H9 (cell line): ENCODE measurements around the gene RDM1. TPM values are rescaled to one million over a fixed set of nuclear protein-coding genes. Genes with fewer than 3 reads are reported as not detected.

Source experiments
- DNase-seq: peaks from one replicate; pipeline ENCODE4 v3.0.0-alpha.2; 2017
- H2AFZ ChIP-seq: one replicate; pipeline ENCODE4 v1.6.1; 2013; ENCODE audit warnings: mild to moderate bottlenecking, low read length, control low read depth, moderate library complexity
- H2AK5ac ChIP-seq: 2 replicates; pipeline ENCODE4 v1.6.1; 2013; ENCODE audit warnings: low read length, control low read depth, mixed read lengths; ENCODE audit not compliant: insufficient read length
- H2BK120ac ChIP-seq: one replicate; pipeline ENCODE4 v1.6.1; 2013; ENCODE audit warnings: low read depth, mild to moderate bottlenecking, low read length, control low read depth, inconsistent platforms; ENCODE audit not compliant: poor library complexity, severe bottlenecking
- H2BK12ac ChIP-seq: 2 replicates; pipeline ENCODE4 v1.6.1; 2013; ENCODE audit warnings: low read length, control low read depth, mixed read lengths, low read depth; ENCODE audit not compliant: insufficient read length
- H2BK15ac ChIP-seq: 2 replicates; pipeline ENCODE4 v1.6.1; 2013; ENCODE audit warnings: low read depth, low read length, control low read depth
- H2BK20ac ChIP-seq: one replicate; pipeline ENCODE4 v1.6.1; 2013; ENCODE audit warnings: low read depth, mild to moderate bottlenecking, low read length, control low read depth, inconsistent platforms; ENCODE audit not compliant: poor library complexity, severe bottlenecking
- H2BK5ac ChIP-seq: 2 replicates; pipeline ENCODE4 v1.6.1; 2013; ENCODE audit warnings: low read length, control low read depth, mixed read lengths; ENCODE audit not compliant: insufficient read length
- H3K14ac ChIP-seq: 2 replicates; pipeline ENCODE4 v1.6.1; 2013; ENCODE audit warnings: low read length, control low read depth; ENCODE audit not compliant: insufficient read depth
- H3K18ac ChIP-seq: 2 replicates; pipeline ENCODE4 v1.6.1; 2013; ENCODE audit warnings: low read depth, mild to moderate bottlenecking, mixed read lengths, low read length, control low read depth; ENCODE audit not compliant: insufficient read length
- H3K23ac ChIP-seq: 2 replicates; pipeline ENCODE4 v1.6.1; 2013; ENCODE audit warnings: low read length, control low read depth, mixed read lengths, low read depth; ENCODE audit not compliant: insufficient read length
- H3K23me2 ChIP-seq: 2 replicates; pipeline ENCODE4 v1.6.1; 2013; ENCODE audit warnings: low read depth, mild to moderate bottlenecking, mixed read lengths, low read length, control low read depth; ENCODE audit not compliant: insufficient read length, poor library complexity, severe bottlenecking
- H3K27ac ChIP-seq: 2 replicates; pipeline ENCODE4 v1.5.1; 2013; ENCODE audit warnings: low read length, control low read depth, mixed read lengths, low read depth; ENCODE audit not compliant: insufficient read length
- H3K27me3 ChIP-seq: 2 replicates; pipeline ENCODE4 v1.6.1; 2013; ENCODE audit warnings: low read length, control low read depth, inconsistent platforms; ENCODE audit not compliant: insufficient read depth
- H3K4ac ChIP-seq: 2 replicates; pipeline ENCODE4 v1.6.1; 2013; ENCODE audit warnings: low read depth, mild to moderate bottlenecking, control low read depth, inconsistent platforms, low read length, moderate library complexity
- H3K4me1 ChIP-seq: 2 replicates; pipeline ENCODE4 v1.6.1; 2013; ENCODE audit warnings: low read length, control low read depth, inconsistent platforms; ENCODE audit not compliant: insufficient read depth
- H3K4me2 ChIP-seq: 2 replicates; pipeline ENCODE4 v1.6.1; 2013; ENCODE audit warnings: low read length, control low read depth, mixed read lengths; ENCODE audit not compliant: insufficient read length, insufficient read depth
- H3K56ac ChIP-seq: 2 replicates; pipeline ENCODE4 v1.6.1; 2013; ENCODE audit warnings: low read depth, mild to moderate bottlenecking, mixed read lengths, low read length, control low read depth; ENCODE audit not compliant: insufficient read length
- H3K79me1 ChIP-seq: 2 replicates; pipeline ENCODE4 v1.6.1; 2013; ENCODE audit warnings: low read depth, mild to moderate bottlenecking, moderate library complexity, low read length, control low read depth, inconsistent platforms; ENCODE audit not compliant: insufficient read depth, poor library complexity, severe bottlenecking
- H3K79me2 ChIP-seq: 2 replicates; pipeline ENCODE4 v1.6.1; 2013; ENCODE audit warnings: low read length, control low read depth, inconsistent platforms; ENCODE audit not compliant: insufficient read depth
- H3K9ac ChIP-seq: 2 replicates; pipeline ENCODE4 v1.6.1; 2013; ENCODE audit warnings: low read length, control low read depth, mixed read lengths; ENCODE audit not compliant: insufficient read length; ENCODE audit errors: extremely low read depth
- H3K9me3 ChIP-seq: one replicate; pipeline ENCODE4 v1.6.1; 2013; ENCODE audit warnings: low read depth, low read length, inconsistent platforms; ENCODE audit not compliant: control insufficient read depth
- H3T11ph ChIP-seq: one replicate; pipeline ENCODE4 v1.6.1; 2013; ENCODE audit warnings: mild to moderate bottlenecking, low read length, control low read depth, inconsistent platforms
- H4K20me1 ChIP-seq: one replicate; pipeline ENCODE4 v1.6.1; 2013; ENCODE audit not compliant: control insufficient read depth, insufficient read length, insufficient read depth
- H4K5ac ChIP-seq: 2 replicates; pipeline ENCODE4 v1.6.1; 2013; ENCODE audit warnings: low read depth, mild to moderate bottlenecking, mixed read lengths, low read length, control low read depth; ENCODE audit not compliant: insufficient read length
- H4K8ac ChIP-seq: replicated peaks from 2 replicates; pipeline ENCODE4 v1.6.1; 2013; ENCODE audit warnings: low read length, control low read depth, mixed read lengths, low read depth; ENCODE audit not compliant: insufficient read length
- H4K91ac ChIP-seq: 2 replicates; pipeline ENCODE4 v1.6.1; 2013; ENCODE audit warnings: low read depth, mild to moderate bottlenecking, moderate library complexity, mixed read lengths, low read length, control low read depth; ENCODE audit not compliant: insufficient read length
- H3K27ac Mint-ChIP-seq, 3 experiments: 2 replicates in 2 of 3; 3 replicates in 1 of 3; pipeline ENCODE4 v1.8.0; 2020 to 2021; ENCODE audit warnings: mixed read lengths in 3 of 3, mild to moderate bottlenecking in 1 of 3, moderate library complexity in 1 of 3
- H3K27me3 Mint-ChIP-seq: 2 replicates; pipeline ENCODE4 v1.8.0; 2021; ENCODE audit warnings: low read depth, mild to moderate bottlenecking, moderate library complexity, mixed read lengths
- H3K36me3 Mint-ChIP-seq, 3 experiments: 2 replicates in 2 of 3; 3 replicates in 1 of 3; pipeline ENCODE4 v1.8.0; 2020 to 2021; ENCODE audit warnings: low read depth in 3 of 3, mixed read lengths in 3 of 3; ENCODE audit not compliant: insufficient read depth in 1 of 3
- H3K4me1 Mint-ChIP-seq, 2 experiments: 2 replicates each; pipeline ENCODE4 v1.8.0; 2020; ENCODE audit warnings: mixed read lengths in 2 of 2
- H3K4me3 Mint-ChIP-seq, 2 experiments: 2 replicates in 1 of 2; 3 replicates in 1 of 2; pipeline ENCODE4 v1.8.0; 2020 to 2021; ENCODE audit warnings: mild to moderate bottlenecking in 2 of 2, mixed read lengths in 2 of 2, moderate library complexity in 1 of 2
- H3K9me3 Mint-ChIP-seq, 2 experiments: 2 replicates in 1 of 2; 3 replicates in 1 of 2; pipeline ENCODE4 v1.8.0; 2020; ENCODE audit warnings: mild to moderate bottlenecking in 2 of 2, mixed read lengths in 2 of 2, moderate library complexity in 1 of 2
- WGBS: extraction: QIAGEN DNeasy Blood & Tissue Kit; methylation state at CpG from one replicate; pipeline ENCODE4 v1.1.7; 2013; ENCODE audit warnings: missing lambda C conversion rate, low lambda C conversion rate, mixed read lengths; ENCODE audit not compliant: insufficient read length; ENCODE audit errors: extremely low coverage; 5-methylcytosine and 5-hydroxymethylcytosine counted together
- total RNA-seq: library from RNA; stranded (reverse); gene quantifications from 2 replicates; pipeline ENCODE4 v1.2.1, GENCODE V29; 2021
- TF ChIP-seq, protein P1 (sequence below): fragments of 200-600 bp; sonication (generic); conservative IDR thresholded peaks from 3 replicates; pipeline ENCODE4 v1.8.0; 2021; ENCODE audit warnings: antibody characterized with exemption, mild to moderate bottlenecking

The RDM1 gene
- total RNA-seq, 1 experiment from 2014 or later, result 9.0 TPM

DNA sequence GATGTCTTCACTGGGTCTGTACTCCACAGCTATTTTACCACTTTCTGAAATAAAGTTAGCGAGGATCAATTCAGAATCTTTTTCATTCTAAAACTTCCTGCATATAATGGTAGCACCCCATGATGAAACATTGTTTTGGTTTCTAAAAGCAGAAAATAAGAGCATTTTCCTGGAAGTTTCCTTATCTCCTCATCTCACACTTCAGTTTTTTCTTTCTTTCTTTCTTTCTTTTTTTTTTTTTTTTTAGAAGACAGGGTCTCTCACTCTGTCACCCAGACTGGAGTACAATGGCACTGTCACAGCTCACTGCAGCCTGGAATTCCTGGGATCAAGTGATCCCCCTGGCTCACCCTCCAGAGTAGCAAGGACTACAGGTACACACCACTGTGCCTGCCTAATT lies 10.3 kb downstream of the RDM1 start:
- peaks cover 4 to 6% of the 10 kb centered on the region in 2 experiments for H3K4me1 Mint-ChIP-seq
- H3K18ac ChIP-seq, result no peak overlapping the region
- H3K79me2 ChIP-seq, result no peaks in the 10 kb centered on the region
- H3K4ac ChIP-seq, result no peak overlapping the region
- no peak overlapping the region for H3T11ph ChIP-seq
- H4K20me1 ChIP-seq, result no peaks in the 10 kb centered on the region
- H2BK15ac ChIP-seq, result no peak overlapping the region
- no peak overlapping the region for H3K27ac ChIP-seq
- no peak overlapping the region for H2BK5ac ChIP-seq
- DNase-seq, result no peak
- no CpG with 5 or more reads among the region's 1 CpG for WGBS
- no peaks in the 10 kb centered on the region for H3K79me1 ChIP-seq
- no peaks in the 10 kb centered on the region for H3K4me1 ChIP-seq
- H2AK5ac ChIP-seq, result no peak overlapping the region
- H2BK20ac ChIP-seq, result no peak overlapping the region
- no peak overlapping the region for H2BK12ac ChIP-seq
- H3K9me3 ChIP-seq, result no peaks in the 10 kb centered on the region
- no peaks in the 10 kb centered on the region for H3K23me2 ChIP-seq
- H2BK120ac ChIP-seq, result no peak overlapping the region
- H3K4me3 Mint-ChIP-seq, result no peak overlapping the region
- H4K91ac ChIP-seq, result no peak overlapping the region
- no peak overlapping the region for H3K23ac ChIP-seq
- no peaks in the 10 kb centered on the region for H3K27me3 ChIP-seq
- H3K4me2 ChIP-seq, result no peak overlapping the region
- H3K14ac ChIP-seq, result no peak overlapping the region
- TF ChIP-seq, protein P1, sequence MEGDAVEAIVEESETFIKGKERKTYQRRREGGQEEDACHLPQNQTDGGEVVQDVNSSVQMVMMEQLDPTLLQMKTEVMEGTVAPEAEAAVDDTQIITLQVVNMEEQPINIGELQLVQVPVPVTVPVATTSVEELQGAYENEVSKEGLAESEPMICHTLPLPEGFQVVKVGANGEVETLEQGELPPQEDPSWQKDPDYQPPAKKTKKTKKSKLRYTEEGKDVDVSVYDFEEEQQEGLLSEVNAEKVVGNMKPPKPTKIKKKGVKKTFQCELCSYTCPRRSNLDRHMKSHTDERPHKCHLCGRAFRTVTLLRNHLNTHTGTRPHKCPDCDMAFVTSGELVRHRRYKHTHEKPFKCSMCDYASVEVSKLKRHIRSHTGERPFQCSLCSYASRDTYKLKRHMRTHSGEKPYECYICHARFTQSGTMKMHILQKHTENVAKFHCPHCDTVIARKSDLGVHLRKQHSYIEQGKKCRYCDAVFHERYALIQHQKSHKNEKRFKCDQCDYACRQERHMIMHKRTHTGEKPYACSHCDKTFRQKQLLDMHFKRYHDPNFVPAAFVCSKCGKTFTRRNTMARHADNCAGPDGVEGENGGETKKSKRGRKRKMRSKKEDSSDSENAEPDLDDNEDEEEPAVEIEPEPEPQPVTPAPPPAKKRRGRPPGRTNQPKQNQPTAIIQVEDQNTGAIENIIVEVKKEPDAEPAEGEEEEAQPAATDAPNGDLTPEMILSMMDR, result no peak
- H3K56ac ChIP-seq, result no peak overlapping the region
- H2AFZ ChIP-seq, result no peak overlapping the region
- H3K9me3 Mint-ChIP-seq, result peaks cover 3 to 21% of the 10 kb centered on the region in 2 experiments; a peak in 4 of 5 replicates
- H3K9ac ChIP-seq, result no peak overlapping the region
- H4K5ac ChIP-seq, result no peak overlapping the region
- H3K27ac Mint-ChIP-seq, result no peak overlapping the region
- H3K27me3 Mint-ChIP-seq, result peaks cover 2% of the 10 kb centered on the region
- H4K8ac ChIP-seq, result no peak overlapping the region
- H3K36me3 Mint-ChIP-seq, result peaks cover 0 to 40% (median 38%) of the 10 kb centered on the region in 3 experiments; a peak in 6 of 7 replicates
